GM23338 (cell line): ENCODE measurements around the gene NMD3. TPM values are rescaled to one million over a fixed set of nuclear protein-coding genes. Genes with fewer than 3 reads are reported as not detected.

ENCODE experiments used
- ATAC-seq: fragments of 200-7000 bp; cut with Tn5 transposase; 3 replicates; pipeline ENCODE4 v1.9.1; 2020
- DNase-seq: peaks from one replicate; pipeline ENCODE4 v3.0.0-alpha.2; 2015; ENCODE audit warnings: low spot score
- H2AFZ ChIP-seq: fragments of 200-600 bp; sonication (generic); 2 replicates; pipeline ENCODE4 v1.8.0; 2016; ENCODE audit warnings: antibody characterized with exemption, mild to moderate bottlenecking, moderate library complexity
- H3F3A ChIP-seq: fragments of 200-600 bp; sonication (generic); replicated peaks from 2 replicates; pipeline ENCODE4 v1.8.0; 2017; ENCODE audit warnings: antibody characterized with exemption, mixed run types, low read depth
- H3K27ac ChIP-seq: fragments of 200-600 bp; sonication (generic); 2 replicates; pipeline ENCODE4 v1.6.1; 2016; ENCODE audit warnings: low read depth
- H3K27me3 ChIP-seq: fragments of 200-600 bp; sonication (generic); 2 replicates; pipeline ENCODE4 v1.8.0; 2016; ENCODE audit warnings: mild to moderate bottlenecking, mixed run types, moderate library complexity; ENCODE audit not compliant: insufficient read depth
- H3K36me3 ChIP-seq: fragments of 200-600 bp; sonication (generic); 2 replicates; pipeline ENCODE4 v1.8.0; 2016; ENCODE audit warnings: mild to moderate bottlenecking; ENCODE audit not compliant: insufficient read depth
- H3K4me1 ChIP-seq: fragments of 200-600 bp; sonication (generic); 2 replicates; pipeline ENCODE4 v1.8.0; 2016; ENCODE audit warnings: mild to moderate bottlenecking, moderate library complexity; ENCODE audit not compliant: insufficient read depth
- H3K4me2 ChIP-seq: fragments of 200-600 bp; sonication (generic); 2 replicates; pipeline ENCODE4 v1.7.1; 2017; ENCODE audit warnings: mixed run types
- H3K4me3 ChIP-seq: fragments of 200-600 bp; sonication (generic); 2 replicates; pipeline ENCODE4 v1.6.1; 2016; ENCODE audit warnings: mixed run types
- H3K79me2 ChIP-seq: fragments of 200-600 bp; sonication (generic); replicated peaks from 2 replicates; pipeline ENCODE4 v1.8.0; 2017; ENCODE audit warnings: mild to moderate bottlenecking; ENCODE audit not compliant: insufficient read depth
- H3K9me2 ChIP-seq: fragments of 200-600 bp; sonication (generic); 2 replicates; pipeline ENCODE4 v1.8.0; 2017; ENCODE audit not compliant: insufficient read depth
- H4K20me1 ChIP-seq: fragments of 200-600 bp; sonication (generic); replicated peaks from 2 replicates; pipeline ENCODE4 v1.8.0; 2017; ENCODE audit warnings: mild to moderate bottlenecking; ENCODE audit not compliant: insufficient read depth
- H3K27ac Mint-ChIP-seq: 2 replicates; pipeline ENCODE4 v1.8.0; 2020; ENCODE audit warnings: inconsistent platforms, mild to moderate bottlenecking, moderate library complexity, mixed read lengths
- H3K27me3 Mint-ChIP-seq: 3 replicates; pipeline ENCODE4 v1.8.0; 2022; ENCODE audit warnings: low read depth, mild to moderate bottlenecking, moderate library complexity, mixed read lengths, inconsistent platforms; ENCODE audit not compliant: insufficient read depth, poor library complexity
- H3K36me3 Mint-ChIP-seq: 3 replicates; pipeline ENCODE4 v1.8.0; 2021; ENCODE audit warnings: low read depth, mild to moderate bottlenecking, inconsistent platforms, moderate library complexity, mixed read lengths
- H3K4me1 Mint-ChIP-seq: 3 replicates; pipeline ENCODE4 v1.8.0; 2020; ENCODE audit warnings: mild to moderate bottlenecking, inconsistent platforms, mixed read lengths
- H3K4me3 Mint-ChIP-seq: 3 replicates; pipeline ENCODE4 v1.8.0; 2021; ENCODE audit warnings: moderate library complexity, mild to moderate bottlenecking, inconsistent platforms, mixed read lengths
- H3K9me3 Mint-ChIP-seq: 3 replicates; pipeline ENCODE4 v1.8.0; 2020; ENCODE audit warnings: moderate library complexity, mild to moderate bottlenecking, inconsistent platforms, mixed read lengths
- CTCF ChIP-seq, 2 experiments: fragments of 200-600 bp in 1 of 2; sonication (generic) in 1 of 2; conservative IDR thresholded peaks; 2 replicates each; pipeline versions ENCODE4 v1.5.1 to v1.6.1; 2016 to 2017; ENCODE audit warnings: antibody characterized with exemption in 2 of 2, low read depth in 2 of 2, mild to moderate bottlenecking in 2 of 2, moderate library complexity in 1 of 2
- EZH2 ChIP-seq: fragments of 200-600 bp; sonication (generic); IDR thresholded peaks from one replicate; pipeline ENCODE4 v1.8.0; 2017; ENCODE audit warnings: antibody characterized with exemption, mild to moderate bottlenecking, low read depth; ENCODE audit not compliant: unreplicated experiment
- EZH2phosphoT487 ChIP-seq: fragments of 200-600 bp; sonication (generic); IDR thresholded peaks from one replicate; pipeline ENCODE4 v1.8.1; 2018; ENCODE audit warnings: antibody characterized with exemption; ENCODE audit not compliant: unreplicated experiment
- JUNB ChIP-seq: IDR thresholded peaks from one replicate; pipeline ENCODE4 v1.6.1; 2016; ENCODE audit warnings: antibody characterized with exemption; ENCODE audit not compliant: unreplicated experiment
- POLR2AphosphoS5 ChIP-seq: IDR thresholded peaks from 2 replicates; pipeline ENCODE4 v1.6.1; 2016; ENCODE audit warnings: antibody characterized with exemption, low read depth
- STAT1 ChIP-seq: IDR thresholded peaks from one replicate; pipeline ENCODE4 v1.6.1; 2016; ENCODE audit warnings: antibody characterized with exemption; ENCODE audit not compliant: unreplicated experiment
- ZNF114 ChIP-seq: fragments of 250-450 bp; sonication (Bioruptor Pico); IDR thresholded peaks from 2 replicates; pipeline ENCODE4 v1.5.0; 2020; ENCODE audit warnings: mild to moderate bottlenecking, moderate library complexity
- polyA plus RNA-seq: library from polyadenylated mRNA; unstranded; fragments of >200 nt; fragmentation: Nextera tagmentation; extraction: Ambion mirVana; gene quantifications from 2 replicates; pipeline ENCODE4 v1.2.1, GENCODE V29; 2016
- total RNA-seq: library from RNA; depleted of rRNA; stranded (reverse); fragments of >200 nt; shearing (Covaris generic); gene quantifications from 2 replicates; pipeline ENCODE4 v1.2.3, GENCODE V29; 2014
- TF ChIP-seq, protein P1 (sequence below): fragments of 250-450 bp; sonication (Bioruptor Pico); IDR thresholded peaks from 2 replicates; pipeline ENCODE4 v1.5.0; 2020; ENCODE audit warnings: mild to moderate bottlenecking, moderate library complexity

Gene NMD3
- total and polyA plus RNA-seq, 2 experiments from 2014 or later: 27.3 to 67.4 TPM

GRCh38 chr3:161265916-161266571, 44.9 kb downstream of the NMD3 start:
- Histone ChIP-seq H3K4me2 (no peak overlapping the region), H3K36me3 (peaks cover 7% of the 10 kb centered on the region), H3K79me2 (no peaks in the 10 kb centered on the region), H4K20me1 (no peaks in the 10 kb centered on the region), H3K4me1 (no peaks in the 10 kb centered on the region; the same call in 1 of the 2 replicates), H3F3A (no peaks in the 10 kb centered on the region), H3K9me2 (no peaks in the 10 kb centered on the region), H2AFZ (no peak overlapping the region), H3K4me3 (no peak overlapping the region), H3K27me3 (no peaks in the 10 kb centered on the region), H3K27ac (no peak overlapping the region)
- no peak for ATAC-seq
- H3K36me3 Mint-ChIP-seq: peaks cover 35% of the 10 kb centered on the region
- TF ChIP-seq CTCF (conservative IDR thresholded peaks at IDR 0.05; ENCODE audit: low read depth in 2 of 2): no peak
- TF ChIP-seq JUNB: no peak
- H3K4me1 Mint-ChIP-seq: peaks cover 6% of the 10 kb centered on the region; the same call in 2 of the 3 replicates
- H3K27ac Mint-ChIP-seq: no peak overlapping the region
- no peak for DNase-seq
- H3K9me3 Mint-ChIP-seq: peaks cover 8% of the 10 kb centered on the region
- peaks cover 2% of the 10 kb centered on the region for H3K27me3 Mint-ChIP-seq
- H3K4me3 Mint-ChIP-seq: no peak overlapping the region

- TF ChIP-seq EZH2phosphoT487 (no peak), POLR2AphosphoS5 (no peak), EZH2 (no peak)
- Mint-ChIP-seq H3K9me3 (peaks cover 5% of the 10 kb centered on the region), H3K27me3 (no peaks in the 10 kb centered on the region), H3K4me1 (peaks cover 9% of the 10 kb centered on the region; the same call in 2 of the 3 replicates), H3K27ac (no peak overlapping the region), H3K36me3 (peaks cover 31% of the 10 kb centered on the region), H3K4me3 (no peak overlapping the region)
- Histone ChIP-seq H3K4me1 (no peaks in the 10 kb centered on the region; the same call in 1 of the 2 replicates), H3F3A (no peaks in the 10 kb centered on the region), H4K20me1 (no peaks in the 10 kb centered on the region), H3K36me3 (peaks cover 7% of the 10 kb centered on the region), H3K4me3 (no peak overlapping the region), H3K27ac (no peak overlapping the region), H2AFZ (no peak overlapping the region), H3K27me3 (no peaks in the 10 kb centered on the region), H3K79me2 (no peaks in the 10 kb centered on the region), H3K4me2 (no peak overlapping the region), H3K9me2 (no peaks in the 10 kb centered on the region)
- no peak for DNase-seq
- no peak for ATAC-seq
Observed at GRCh38 chr3:161266731-161267150, 45.6 kb downstream of the NMD3 start.

- no peaks in the 10 kb centered on the region for H3F3A ChIP-seq
- ATAC-seq: no peak
- H3K79me2 ChIP-seq: no peaks in the 10 kb centered on the region
- no peak overlapping the region for H3K27ac ChIP-seq
- Mint-ChIP-seq H3K27me3 (no peaks in the 10 kb centered on the region), H3K27ac (no peak overlapping the region), H3K4me1 (peaks cover 9% of the 10 kb centered on the region; the same call in 2 of the 3 replicates), H3K4me3 (no peak overlapping the region), H3K9me3 (peaks cover 5% of the 10 kb centered on the region), H3K36me3 (peaks cover 27% of the 10 kb centered on the region)
- no peaks in the 10 kb centered on the region; the same call in 1 of the 2 replicates for H3K4me1 ChIP-seq
- no peak for DNase-seq
- H4K20me1 ChIP-seq: no peaks in the 10 kb centered on the region
- H3K4me2 ChIP-seq: no peak overlapping the region
- H3K9me2 ChIP-seq: no peaks in the 10 kb centered on the region
- peaks cover 7% of the 10 kb centered on the region for H3K36me3 ChIP-seq
- no peaks in the 10 kb centered on the region for H3K27me3 ChIP-seq
- H3K4me3 ChIP-seq: no peak overlapping the region
- no peak overlapping the region for H2AFZ ChIP-seq
- TF ChIP-seq EZH2 (no peak), ZNF114 (no peak), EZH2phosphoT487 (no peak), STAT1 (no peak)
- TF ChIP-seq, protein P1, sequence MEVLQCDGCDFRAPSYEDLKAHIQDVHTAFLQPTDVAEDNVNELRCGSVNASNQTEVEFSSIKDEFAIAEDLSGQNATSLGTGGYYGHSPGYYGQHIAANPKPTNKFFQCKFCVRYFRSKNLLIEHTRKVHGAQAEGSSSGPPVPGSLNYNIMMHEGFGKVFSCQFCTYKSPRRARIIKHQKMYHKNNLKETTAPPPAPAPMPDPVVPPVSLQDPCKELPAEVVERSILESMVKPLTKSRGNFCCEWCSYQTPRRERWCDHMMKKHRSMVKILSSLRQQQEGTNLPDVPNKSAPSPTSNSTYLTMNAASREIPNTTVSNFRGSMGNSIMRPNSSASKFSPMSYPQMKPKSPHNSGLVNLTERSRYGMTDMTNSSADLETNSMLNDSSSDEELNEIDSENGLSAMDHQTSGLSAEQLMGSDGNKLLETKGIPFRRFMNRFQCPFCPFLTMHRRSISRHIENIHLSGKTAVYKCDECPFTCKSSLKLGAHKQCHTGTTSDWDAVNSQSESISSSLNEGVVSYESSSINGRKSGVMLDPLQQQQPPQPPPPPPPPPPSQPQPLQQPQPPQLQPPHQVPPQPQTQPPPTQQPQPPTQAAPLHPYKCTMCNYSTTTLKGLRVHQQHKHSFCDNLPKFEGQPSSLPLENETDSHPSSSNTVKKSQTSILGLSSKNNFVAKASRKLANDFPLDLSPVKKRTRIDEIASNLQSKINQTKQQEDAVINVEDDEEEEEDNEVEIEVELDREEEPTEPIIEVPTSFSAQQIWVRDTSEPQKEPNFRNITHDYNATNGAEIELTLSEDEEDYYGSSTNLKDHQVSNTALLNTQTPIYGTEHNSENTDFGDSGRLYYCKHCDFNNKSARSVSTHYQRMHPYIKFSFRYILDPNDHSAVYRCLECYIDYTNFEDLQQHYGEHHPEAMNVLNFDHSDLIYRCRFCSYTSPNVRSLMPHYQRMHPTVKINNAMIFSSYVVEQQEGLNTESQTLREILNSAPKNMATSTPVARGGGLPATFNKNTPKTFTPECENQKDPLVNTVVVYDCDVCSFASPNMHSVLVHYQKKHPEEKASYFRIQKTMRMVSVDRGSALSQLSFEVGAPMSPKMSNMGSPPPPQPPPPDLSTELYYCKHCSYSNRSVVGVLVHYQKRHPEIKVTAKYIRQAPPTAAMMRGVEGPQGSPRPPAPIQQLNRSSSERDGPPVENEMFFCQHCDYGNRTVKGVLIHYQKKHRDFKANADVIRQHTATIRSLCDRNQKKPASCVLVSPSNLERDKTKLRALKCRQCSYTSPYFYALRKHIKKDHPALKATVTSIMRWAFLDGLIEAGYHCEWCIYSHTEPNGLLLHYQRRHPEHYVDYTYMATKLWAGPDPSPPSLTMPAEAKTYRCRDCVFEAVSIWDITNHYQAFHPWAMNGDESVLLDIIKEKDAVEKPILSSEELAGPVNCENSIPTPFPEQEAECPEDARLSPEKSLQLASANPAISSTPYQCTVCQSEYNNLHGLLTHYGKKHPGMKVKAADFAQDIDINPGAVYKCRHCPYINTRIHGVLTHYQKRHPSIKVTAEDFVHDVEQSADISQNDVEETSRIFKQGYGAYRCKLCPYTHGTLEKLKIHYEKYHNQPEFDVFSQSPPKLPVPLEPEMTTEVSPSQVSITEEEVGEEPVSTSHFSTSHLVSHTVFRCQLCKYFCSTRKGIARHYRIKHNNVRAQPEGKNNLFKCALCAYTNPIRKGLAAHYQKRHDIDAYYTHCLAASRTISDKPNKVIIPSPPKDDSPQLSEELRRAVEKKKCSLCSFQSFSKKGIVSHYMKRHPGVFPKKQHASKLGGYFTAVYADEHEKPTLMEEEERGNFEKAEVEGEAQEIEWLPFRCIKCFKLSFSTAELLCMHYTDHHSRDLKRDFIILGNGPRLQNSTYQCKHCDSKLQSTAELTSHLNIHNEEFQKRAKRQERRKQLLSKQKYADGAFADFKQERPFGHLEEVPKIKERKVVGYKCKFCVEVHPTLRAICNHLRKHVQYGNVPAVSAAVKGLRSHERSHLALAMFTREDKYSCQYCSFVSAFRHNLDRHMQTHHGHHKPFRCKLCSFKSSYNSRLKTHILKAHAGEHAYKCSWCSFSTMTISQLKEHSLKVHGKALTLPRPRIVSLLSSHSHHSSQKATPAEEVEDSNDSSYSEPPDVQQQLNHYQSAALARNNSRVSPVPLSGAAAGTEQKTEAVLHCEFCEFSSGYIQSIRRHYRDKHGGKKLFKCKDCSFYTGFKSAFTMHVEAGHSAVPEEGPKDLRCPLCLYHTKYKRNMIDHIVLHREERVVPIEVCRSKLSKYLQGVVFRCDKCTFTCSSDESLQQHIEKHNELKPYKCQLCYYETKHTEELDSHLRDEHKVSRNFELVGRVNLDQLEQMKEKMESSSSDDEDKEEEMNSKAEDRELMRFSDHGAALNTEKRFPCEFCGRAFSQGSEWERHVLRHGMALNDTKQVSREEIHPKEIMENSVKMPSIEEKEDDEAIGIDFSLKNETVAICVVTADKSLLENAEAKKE (CRISPR knock-in tag): no peak
Observed at GRCh38 chr3:161267646-161268045, 46.5 kb downstream of the NMD3 start.
